ENCODE measurements around the gene ANKLE1. TPM values are rescaled to one million over a fixed set of nuclear protein-coding genes. Genes with fewer than 3 reads are reported as not detected.

The ANKLE1 gene
- total and polyA plus RNA-seq, 10 of the 15 experiments (the other 5 are each of a cell fraction or from before 2014, with no cell fraction given), result 2.2 to 17.9 (median 10.9) TPM

GRCh38 chr19:17282488-17283125 is 906 bp downstream of the ANKLE1 start (continued):
- TF ChIP-seq PBX3 (IDR thresholded peaks at IDR 0.05; ENCODE audit: insufficient replicate concordance, low read depth, low read length) (no peak), POU2F2 (IDR thresholded peaks at IDR 0.05; ENCODE audit: borderline replicate concordance, low read depth, low read length) (0 out of 3 replicates have a peak, but pooled peaks have one; percentile 11), CHD4 (IDR thresholded peaks at IDR 0.05) (no peak), LARP7 (IDR thresholded peaks at IDR 0.05) (peak; percentile 81; the same call in 1 of the 2 replicates), IRF4 (IDR thresholded peaks at IDR 0.05; ENCODE audit: low read depth, low read length) (0 out of 2 replicates have a peak, but pooled peaks have one; percentile 14), NKRF (conservative IDR thresholded peaks at IDR 0.05) (peak; percentile 70), SIX5 (IDR thresholded peaks at IDR 0.05; ENCODE audit: low read depth, low read length, severe bottlenecking) (no peak), RAD21 (IDR thresholded peaks at IDR 0.05; ENCODE audit: insufficient read depth, low read depth, low read length) (peak; percentile 79), RUNX3 (IDR thresholded peaks at IDR 0.05; ENCODE audit: low read length) (peak; percentile 23; the same call in 1 of the 2 replicates), SUZ12 (IDR thresholded peaks at IDR 0.05; ENCODE audit: unreplicated experiment) (no peak), HDAC6 (IDR thresholded peaks at IDR 0.05; ENCODE audit: unreplicated experiment) (no peak), YY1 (IDR thresholded peaks at IDR 0.05; ENCODE audit: low read depth, low read length) (0 out of 2 replicates have a peak, but pooled peaks have one; percentile 64), PAX8 (IDR thresholded peaks at IDR 0.05) (no peak), CBX3 (IDR thresholded peaks at IDR 0.05; ENCODE audit: borderline replicate concordance, low read depth) (no peak), JUNB (IDR thresholded peaks at IDR 0.05) (no peak), BCLAF1 (IDR thresholded peaks at IDR 0.05) (no peak), MEF2A (IDR thresholded peaks at IDR 0.05; ENCODE audit: insufficient read depth, low read depth, low read length) (no peak)
- TF ChIP-seq, protein P1, sequence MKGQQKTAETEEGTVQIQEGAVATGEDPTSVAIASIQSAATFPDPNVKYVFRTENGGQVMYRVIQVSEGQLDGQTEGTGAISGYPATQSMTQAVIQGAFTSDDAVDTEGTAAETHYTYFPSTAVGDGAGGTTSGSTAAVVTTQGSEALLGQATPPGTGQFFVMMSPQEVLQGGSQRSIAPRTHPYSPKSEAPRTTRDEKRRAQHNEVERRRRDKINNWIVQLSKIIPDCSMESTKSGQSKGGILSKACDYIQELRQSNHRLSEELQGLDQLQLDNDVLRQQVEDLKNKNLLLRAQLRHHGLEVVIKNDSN (IDR thresholded peaks at IDR 0.05; ENCODE audit: borderline replicate concordance, extremely low read length, insufficient read depth, low read depth, low read length), result no peak

Measured in GM12878 (cell line).